Cardiac atrium fibroblast (primary cell): ENCODE data around the gene USP17L30. TPM values are rescaled to one million over a fixed set of nuclear protein-coding genes. Genes with fewer than 3 reads are reported as not detected.

Experiments used
- total RNA-seq: library from RNA; depleted of rRNA; stranded (reverse); fragments of >200 nt; gene quantifications from 2 replicates; pipeline ENCODE4 v1.2.3, GENCODE V29; 2015

The USP17L30 gene, protein sequence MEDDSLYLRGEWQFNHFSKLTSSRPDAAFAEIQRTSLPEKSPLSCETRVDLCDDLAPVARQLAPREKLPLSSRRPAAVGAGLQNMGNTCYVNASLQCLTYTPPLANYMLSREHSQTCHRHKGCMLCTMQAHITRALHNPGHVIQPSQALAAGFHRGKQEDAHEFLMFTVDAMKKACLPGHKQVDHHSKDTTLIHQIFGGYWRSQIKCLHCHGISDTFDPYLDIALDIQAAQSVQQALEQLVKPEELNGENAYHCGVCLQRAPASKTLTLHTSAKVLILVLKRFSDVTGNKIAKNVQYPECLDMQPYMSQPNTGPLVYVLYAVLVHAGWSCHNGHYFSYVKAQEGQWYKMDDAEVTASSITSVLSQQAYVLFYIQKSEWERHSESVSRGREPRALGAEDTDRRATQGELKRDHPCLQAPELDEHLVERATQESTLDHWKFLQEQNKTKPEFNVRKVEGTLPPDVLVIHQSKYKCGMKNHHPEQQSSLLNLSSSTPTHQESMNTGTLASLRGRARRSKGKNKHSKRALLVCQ
- not detected in 2 replicates for total RNA-seq

DNA sequence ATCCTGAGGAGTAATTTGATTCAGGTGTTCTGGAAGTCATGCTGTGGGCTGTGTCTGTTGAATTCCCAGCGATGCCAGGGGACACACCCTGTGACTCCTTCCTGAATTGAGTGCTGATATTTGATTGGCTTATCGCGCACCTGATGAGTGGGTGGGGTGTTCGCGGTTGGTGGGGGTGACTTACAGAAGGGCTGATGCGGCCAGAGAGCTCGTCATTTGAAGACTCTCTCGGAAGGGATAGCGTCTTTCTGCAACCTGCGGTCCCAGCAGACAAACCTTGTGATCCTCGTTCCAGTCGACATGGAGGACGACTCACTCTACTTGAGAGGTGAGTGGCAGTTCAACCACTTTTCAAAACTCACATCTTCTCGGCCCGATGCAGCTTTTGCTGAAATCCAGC lies at the start of gene USP17L30:
Gene USP17L30, plus strand, starts transcription at position 301 of the 400 bp plus-strand sequence. Its CDS starts 0 bp downstream, at position 301.

DNA sequence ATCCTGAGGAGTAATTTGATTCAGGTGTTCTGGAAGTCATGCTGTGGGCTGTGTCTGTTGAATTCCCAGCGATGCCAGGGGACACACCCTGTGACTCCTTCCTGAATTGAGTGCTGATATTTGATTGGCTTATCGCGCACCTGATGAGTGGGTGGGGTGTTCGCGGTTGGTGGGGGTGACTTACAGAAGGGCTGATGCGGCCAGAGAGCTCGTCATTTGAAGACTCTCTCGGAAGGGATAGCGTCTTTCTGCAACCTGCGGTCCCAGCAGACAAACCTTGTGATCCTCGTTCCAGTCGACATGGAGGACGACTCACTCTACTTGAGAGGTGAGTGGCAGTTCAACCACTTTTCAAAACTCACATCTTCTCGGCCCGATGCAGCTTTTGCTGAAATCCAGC lies 38.1 kb upstream of the USP17L30 start, which contains the start of gene USP17L24:
Gene USP17L24, plus strand, starts transcription at position 301 of the 400 bp plus-strand sequence. Its CDS starts 0 bp downstream, at position 301.

DNA sequence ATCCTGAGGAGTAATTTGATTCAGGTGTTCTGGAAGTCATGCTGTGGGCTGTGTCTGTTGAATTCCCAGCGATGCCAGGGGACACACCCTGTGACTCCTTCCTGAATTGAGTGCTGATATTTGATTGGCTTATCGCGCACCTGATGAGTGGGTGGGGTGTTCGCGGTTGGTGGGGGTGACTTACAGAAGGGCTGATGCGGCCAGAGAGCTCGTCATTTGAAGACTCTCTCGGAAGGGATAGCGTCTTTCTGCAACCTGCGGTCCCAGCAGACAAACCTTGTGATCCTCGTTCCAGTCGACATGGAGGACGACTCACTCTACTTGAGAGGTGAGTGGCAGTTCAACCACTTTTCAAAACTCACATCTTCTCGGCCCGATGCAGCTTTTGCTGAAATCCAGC lies 33.3 kb upstream of the USP17L30 start, which contains the start of gene USP17L25:
Gene USP17L25, plus strand, starts transcription at position 301 of the 400 bp plus-strand sequence. Its CDS starts 0 bp downstream, at position 301.

DNA sequence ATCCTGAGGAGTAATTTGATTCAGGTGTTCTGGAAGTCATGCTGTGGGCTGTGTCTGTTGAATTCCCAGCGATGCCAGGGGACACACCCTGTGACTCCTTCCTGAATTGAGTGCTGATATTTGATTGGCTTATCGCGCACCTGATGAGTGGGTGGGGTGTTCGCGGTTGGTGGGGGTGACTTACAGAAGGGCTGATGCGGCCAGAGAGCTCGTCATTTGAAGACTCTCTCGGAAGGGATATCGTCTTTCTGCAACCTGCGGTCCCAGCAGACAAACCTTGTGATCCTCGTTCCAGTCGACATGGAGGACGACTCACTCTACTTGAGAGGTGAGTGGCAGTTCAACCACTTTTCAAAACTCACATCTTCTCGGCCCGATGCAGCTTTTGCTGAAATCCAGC lies 28.6 kb upstream of the USP17L30 start, which contains the start of gene USP17L26:
Gene USP17L26, plus strand, starts transcription at position 301 of the 400 bp plus-strand sequence. Its CDS starts 0 bp downstream, at position 301.

DNA sequence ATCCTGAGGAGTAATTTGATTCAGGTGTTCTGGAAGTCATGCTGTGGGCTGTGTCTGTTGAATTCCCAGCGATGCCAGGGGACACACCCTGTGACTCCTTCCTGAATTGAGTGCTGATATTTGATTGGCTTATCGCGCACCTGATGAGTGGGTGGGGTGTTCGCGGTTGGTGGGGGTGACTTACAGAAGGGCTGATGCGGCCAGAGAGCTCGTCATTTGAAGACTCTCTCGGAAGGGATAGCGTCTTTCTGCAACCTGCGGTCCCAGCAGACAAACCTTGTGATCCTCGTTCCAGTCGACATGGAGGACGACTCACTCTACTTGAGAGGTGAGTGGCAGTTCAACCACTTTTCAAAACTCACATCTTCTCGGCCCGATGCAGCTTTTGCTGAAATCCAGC lies 23.8 kb upstream of the USP17L30 start, which contains the start of gene USP17L5:
Gene USP17L5, plus strand, starts transcription at position 301 of the 400 bp plus-strand sequence. Its CDS starts 0 bp downstream, at position 301.

DNA sequence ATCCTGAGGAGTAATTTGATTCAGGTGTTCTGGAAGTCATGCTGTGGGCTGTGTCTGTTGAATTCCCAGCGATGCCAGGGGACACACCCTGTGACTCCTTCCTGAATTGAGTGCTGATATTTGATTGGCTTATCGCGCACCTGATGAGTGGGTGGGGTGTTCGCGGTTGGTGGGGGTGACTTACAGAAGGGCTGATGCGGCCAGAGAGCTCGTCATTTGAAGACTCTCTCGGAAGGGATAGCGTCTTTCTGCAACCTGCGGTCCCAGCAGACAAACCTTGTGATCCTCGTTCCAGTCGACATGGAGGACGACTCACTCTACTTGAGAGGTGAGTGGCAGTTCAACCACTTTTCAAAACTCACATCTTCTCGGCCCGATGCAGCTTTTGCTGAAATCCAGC lies 19.1 kb upstream of the USP17L30 start, which contains the start of gene USP17L27:
Gene USP17L27, plus strand, starts transcription at position 301 of the 400 bp plus-strand sequence. Its CDS starts 0 bp downstream, at position 301.

DNA sequence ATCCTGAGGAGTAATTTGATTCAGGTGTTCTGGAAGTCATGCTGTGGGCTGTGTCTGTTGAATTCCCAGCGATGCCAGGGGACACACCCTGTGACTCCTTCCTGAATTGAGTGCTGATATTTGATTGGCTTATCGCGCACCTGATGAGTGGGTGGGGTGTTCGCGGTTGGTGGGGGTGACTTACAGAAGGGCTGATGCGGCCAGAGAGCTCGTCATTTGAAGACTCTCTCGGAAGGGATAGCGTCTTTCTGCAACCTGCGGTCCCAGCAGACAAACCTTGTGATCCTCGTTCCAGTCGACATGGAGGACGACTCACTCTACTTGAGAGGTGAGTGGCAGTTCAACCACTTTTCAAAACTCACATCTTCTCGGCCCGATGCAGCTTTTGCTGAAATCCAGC lies 14.3 kb upstream of the USP17L30 start, which contains the start of gene USP17L28:
Gene USP17L28, plus strand, starts transcription at position 301 of the 400 bp plus-strand sequence. Its CDS starts 0 bp downstream, at position 301.

DNA sequence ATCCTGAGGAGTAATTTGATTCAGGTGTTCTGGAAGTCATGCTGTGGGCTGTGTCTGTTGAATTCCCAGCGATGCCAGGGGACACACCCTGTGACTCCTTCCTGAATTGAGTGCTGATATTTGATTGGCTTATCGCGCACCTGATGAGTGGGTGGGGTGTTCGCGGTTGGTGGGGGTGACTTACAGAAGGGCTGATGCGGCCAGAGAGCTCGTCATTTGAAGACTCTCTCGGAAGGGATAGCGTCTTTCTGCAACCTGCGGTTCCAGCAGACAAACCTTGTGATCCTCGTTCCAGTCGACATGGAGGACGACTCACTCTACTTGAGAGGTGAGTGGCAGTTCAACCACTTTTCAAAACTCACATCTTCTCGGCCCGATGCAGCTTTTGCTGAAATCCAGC lies 9.6 kb upstream of the USP17L30 start, which contains the start of gene USP17L29:
Gene USP17L29, plus strand, starts transcription at position 301 of the 400 bp plus-strand sequence. Its CDS starts 0 bp downstream, at position 301.

Other genes with a start within 250 kb of the USP17L30 start
- gene FAM90A26, start 192.7 kb upstream of the USP17L30 start, total RNA-seq, result not detected in 2 replicates
- gene USP17L10, start 152.5 kb upstream of the USP17L30 start, total RNA-seq, result not detected in 2 replicates
- not detected in 2 replicates for gene USP17L11, start 147.7 kb upstream of the USP17L30 start, total RNA-seq
- gene USP17L12, start 143.0 kb upstream of the USP17L30 start, total RNA-seq, result not detected in 2 replicates
- gene USP17L13, start 138.2 kb upstream of the USP17L30 start, total RNA-seq, result not detected in 2 replicates
- gene USP17L15, start 128.7 kb upstream of the USP17L30 start, total RNA-seq, result not detected in 2 replicates
- gene USP17L17, start 119.2 kb upstream of the USP17L30 start, total RNA-seq, result not detected in 2 replicates
- not detected in 2 replicates for gene USP17L18, start 114.5 kb upstream of the USP17L30 start, total RNA-seq
- not detected in 2 replicates for gene USP17L19, start 109.8 kb upstream of the USP17L30 start, total RNA-seq
- gene USP17L20, start 105.0 kb upstream of the USP17L30 start, total RNA-seq, result not detected in 2 replicates
- not detected in 2 replicates for gene USP17L21, start 100.3 kb upstream of the USP17L30 start, total RNA-seq
- not detected in 2 replicates for gene USP17L22, start 95.5 kb upstream of the USP17L30 start, total RNA-seq
- gene USP17L24, start 38.0 kb upstream of the USP17L30 start, total RNA-seq, result not detected in 2 replicates
- not detected in 2 replicates for gene USP17L25, start 33.2 kb upstream of the USP17L30 start, total RNA-seq
- not detected in 2 replicates for gene USP17L26, start 28.5 kb upstream of the USP17L30 start, total RNA-seq
- gene USP17L5, start 23.7 kb upstream of the USP17L30 start, total RNA-seq, result not detected in 2 replicates
- not detected in 2 replicates for gene USP17L27, start 19.0 kb upstream of the USP17L30 start, total RNA-seq
- gene USP17L28, start 14.2 kb upstream of the USP17L30 start, total RNA-seq, result not detected in 2 replicates
- gene USP17L29, start 9.5 kb upstream of the USP17L30 start, total RNA-seq, result not detected in 2 replicates
- gene DEFB131A, start 81.3 kb downstream of the USP17L30 start, total RNA-seq, result not detected in 2 replicates